HCT116 (cell line): Measurements from ENCODE around the gene ARHGAP10. TPM values are rescaled to one million over a fixed set of nuclear protein-coding genes. Genes with fewer than 3 reads are reported as not detected.

Experiments used
- ATAC-seq: fragments of 200-7000 bp; cut with Tn5 transposase; 2 replicates; pipeline ENCODE4 v1.9.1; 2020; ENCODE audit warnings: mild to moderate bottlenecking, moderate library complexity
- BruUV-seq: library from RNA; stranded (reverse); fragments of 400-500 nt; replicated peaks from 2 replicates; lab custom pipeline; 2021; lab: Mats Ljungman, UMichigan
- CTCF ChIA-PET: fragments of 300-600 bp; sonication (Branson Sonifier 250); formaldehyde crosslinking; loops from one replicate; lab custom pipeline; 2021; ENCODE audit warnings: antibody characterized with exemption; lab: Charles Lee
- POLR2A ChIA-PET: fragments of 300-600, 350-600 bp; sonication (Branson Sonifier 250); formaldehyde crosslinking; loops from one replicate; lab custom pipeline; 2021; ENCODE audit warnings: antibody characterized with exemption; lab: Charles Lee
- RAD21 ChIA-PET, 2 experiments: fragments of 300-600 bp; sonication (Branson Sonifier 250); formaldehyde crosslinking; loops; one replicate each; lab custom pipeline; 2023; ENCODE audit warnings: low total read pairs in 2 of 2; ENCODE audit not compliant: uncharacterized antibody in 2 of 2, unreplicated experiment in 2 of 2, low non-redundant PET in 1 of 2; lab: Charles Lee
- DNase-seq: peaks from one replicate; pipeline ENCODE4 v3.0.0-alpha.2; 2010; ENCODE audit warnings: low read depth, low spot score
- H2AFZ ChIP-seq: fragments of 200-600 bp; shearing (Covaris generic), sonication (generic); 2 replicates; pipeline ENCODE4 v1.6.1; 2017; ENCODE audit warnings: low read depth, mixed run types, mixed read lengths, antibody characterized with exemption, low read length; ENCODE audit not compliant: poor library complexity, severe bottlenecking
- H3K27ac ChIP-seq: 2 replicates; pipeline ENCODE4 v1.5.1; 2012; ENCODE audit warnings: low read depth, low read length
- H3K27me3 ChIP-seq: fragments of 200-600 bp; sonication (generic); 2 replicates; pipeline ENCODE4 v1.6.1; 2016; ENCODE audit warnings: mixed run types, low read length, mixed read lengths; ENCODE audit not compliant: insufficient read depth
- H3K36me3 ChIP-seq, 2 experiments: fragments of 200-500 bp in 1 of 2; fragments of 200-600 bp in 1 of 2; sonication (Bioruptor generic) in 1 of 2; sonication (generic) in 1 of 2; 2 replicates each; pipeline versions ENCODE4 v1.5.1 to v1.6.1; 2014 to 2016; ENCODE audit warnings: low read length in 2 of 2, inconsistent platforms in 1 of 2, mixed read lengths in 1 of 2, mixed run types in 1 of 2; ENCODE audit not compliant: insufficient read depth in 2 of 2, control insufficient read depth in 1 of 2
- H3K4me1 ChIP-seq, 2 experiments: fragments of 200-600 bp in 1 of 2; sonication (generic) in 1 of 2; 2 replicates each; pipeline versions ENCODE4 v1.5.1 to v1.6.1; 2012 to 2017; ENCODE audit warnings: low read length in 2 of 2, inconsistent platforms in 1 of 2, mild to moderate bottlenecking in 1 of 2, mixed read lengths in 1 of 2, mixed run types in 1 of 2, moderate library complexity in 1 of 2; ENCODE audit not compliant: insufficient read depth in 2 of 2, control insufficient read depth in 1 of 2
- H3K4me2 ChIP-seq: fragments of 200-600 bp; sonication (generic); 2 replicates; pipeline ENCODE4 v1.6.1; 2017; ENCODE audit warnings: mixed run types, low read length, mixed read lengths
- H3K4me3 ChIP-seq, 2 experiments: fragments of 200-600 bp in 1 of 2; sonication (generic) in 1 of 2; replicated peaks in 1 of 2; 2 replicates each; pipeline ENCODE4 v1.5.1; 2011 to 2016; ENCODE audit warnings: low read length in 2 of 2, control low read depth in 1 of 2, low read depth in 1 of 2, mild to moderate bottlenecking in 1 of 2, mixed read lengths in 1 of 2, mixed run types in 1 of 2
- H3K79me2 ChIP-seq: fragments of 200-600 bp; sonication (generic); 2 replicates; pipeline ENCODE4 v1.6.1; 2017; ENCODE audit warnings: mild to moderate bottlenecking, mixed run types, low read length, moderate library complexity, mixed read lengths; ENCODE audit not compliant: insufficient read depth
- H3K9ac ChIP-seq: fragments of 200-600 bp; sonication (generic); 2 replicates; pipeline ENCODE4 v1.6.1; 2016; ENCODE audit warnings: low read length, mixed read lengths
- H3K9me2 ChIP-seq: fragments of 200-600 bp; sonication (generic), shearing (Covaris generic); 2 replicates; pipeline ENCODE4 v1.6.1; 2017; ENCODE audit warnings: mixed run types, mild to moderate bottlenecking, moderate library complexity; ENCODE audit not compliant: insufficient read depth
- H3K9me3 ChIP-seq, 2 experiments: fragments of 200-500 bp in 1 of 2; fragments of 200-600 bp in 1 of 2; sonication (Bioruptor generic) in 1 of 2; sonication (generic) in 1 of 2; 2 replicates each; pipeline ENCODE4 v1.6.1; 2014 to 2017; ENCODE audit warnings: low read length in 2 of 2, mixed read lengths in 2 of 2, inconsistent platforms in 1 of 2, low read depth in 1 of 2, mild to moderate bottlenecking in 1 of 2, mixed run types in 1 of 2, moderate library complexity in 1 of 2; ENCODE audit not compliant: control insufficient read depth in 1 of 2, insufficient read depth in 1 of 2
- H4K20me1 ChIP-seq: fragments of 200-600 bp; sonication (generic), shearing (Covaris generic); 2 replicates; pipeline ENCODE4 v1.6.1; 2017; ENCODE audit warnings: mixed run types, mild to moderate bottlenecking, moderate library complexity; ENCODE audit not compliant: insufficient read depth
- CBX3 ChIP-seq: IDR thresholded peaks from 2 replicates; pipeline ENCODE4 v1.6.1; 2012; ENCODE audit warnings: low read depth
- EGR1 ChIP-seq: IDR thresholded peaks from 2 replicates; pipeline ENCODE4 v1.6.1; 2012; ENCODE audit warnings: low read depth
- EZH2phosphoT487 ChIP-seq: fragments of 200-600 bp; IDR thresholded peaks from 2 replicates; pipeline ENCODE4 v1.6.1; 2018; ENCODE audit warnings: antibody characterized with exemption, borderline replicate concordance
- JUND ChIP-seq: IDR thresholded peaks from 2 replicates; pipeline ENCODE4 v1.6.1; 2012
- POLR2AphosphoS5 ChIP-seq: IDR thresholded peaks from 2 replicates; pipeline ENCODE4 v1.6.1; 2011; ENCODE audit warnings: mild to moderate bottlenecking, low read depth, low read length, moderate library complexity
- SP1 ChIP-seq: IDR thresholded peaks from 2 replicates; pipeline ENCODE4 v1.6.1; 2012; ENCODE audit warnings: low read depth
- SRF ChIP-seq: IDR thresholded peaks from 2 replicates; pipeline ENCODE4 v1.6.1; 2012; ENCODE audit warnings: low read depth
- TCF7L2 ChIP-seq: IDR thresholded peaks from 2 replicates; pipeline ENCODE4 v1.7.0; 2011; ENCODE audit warnings: borderline replicate concordance, inconsistent platforms; ENCODE audit not compliant: insufficient read depth, insufficient read length; ENCODE audit errors: extremely low read depth
- ZFX ChIP-seq: fragments of 450-650 bp; IDR thresholded peaks from 2 replicates; pipeline ENCODE4 v1.6.1; 2017
- intact Hi-C: fragments of 100-400 bp; cut with micrococcal nuclease; formaldehyde crosslinking; loops from 2 replicates; pipeline ENCODE4 v1.10.0; 2022
- total RNA-seq: library from RNA; stranded (reverse); gene quantifications from one replicate; pipeline ENCODE4 v1.2.1, GENCODE V29; 2021; ENCODE audit not compliant: unreplicated experiment
- TF ChIP-seq, protein P1 (sequence below): IDR thresholded peaks from 2 replicates; pipeline ENCODE4 v1.6.1; 2012
- TF ChIP-seq, protein P2 (sequence below), 3 experiments: fragments of 200-600 bp in 1 of 3; sonication (generic) in 1 of 3; IDR thresholded peaks in 2 of 3; conservative IDR thresholded peaks in 1 of 3; 2 replicates each; pipeline ENCODE4 v1.5.1; 2012 to 2017; ENCODE audit warnings: low read depth in 2 of 3, low read length in 2 of 3, antibody characterized with exemption in 1 of 3, borderline replicate concordance in 1 of 3, control low read depth in 1 of 3, mild to moderate bottlenecking in 1 of 3, mixed read lengths in 1 of 3, mixed run types in 1 of 3, moderate library complexity in 1 of 3; ENCODE audit not compliant: insufficient read depth in 1 of 3
- TF ChIP-seq, protein P3 (sequence below): IDR thresholded peaks from 2 replicates; pipeline ENCODE4 v1.6.1; 2011; ENCODE audit warnings: mild to moderate bottlenecking, low read length, moderate library complexity; ENCODE audit not compliant: insufficient replicate concordance; ENCODE audit errors: extremely low read depth

ARHGAP10 gene
- total RNA-seq, 1 experiment from 2014 or later: 24.7 TPM

DNA sequence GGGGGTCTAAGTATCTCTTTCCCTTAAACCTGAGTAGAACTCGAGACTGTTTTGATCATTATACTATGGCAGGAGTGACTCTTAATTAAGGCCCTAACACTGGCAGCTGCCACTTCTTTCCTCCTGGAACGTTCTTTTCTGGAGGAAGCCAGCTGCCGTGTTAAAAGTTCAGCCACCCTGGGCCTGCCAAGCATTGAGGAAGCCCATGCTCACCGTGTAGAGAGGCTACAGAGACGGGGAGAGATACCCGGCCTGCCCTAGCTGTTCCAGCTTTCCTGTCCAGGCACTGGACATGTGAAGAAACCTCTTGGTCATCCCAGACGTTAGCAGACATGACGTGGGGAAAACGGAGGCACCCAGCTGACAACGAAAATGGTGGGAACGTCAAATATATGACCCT, 274.1 kb downstream of the ARHGAP10 start:
- Histone ChIP-seq H3K9me2 (no peaks in the 10 kb centered on the region), H3K79me2 (no peaks in the 10 kb centered on the region), H3K9ac (no peak overlapping the region), H3K4me1 (peaks cover 6 to 18% of the 10 kb centered on the region in 2 experiments; a peak in 3 of 4 replicates), H3K27ac (no peak overlapping the region), H3K9me3 (no peaks in the 10 kb centered on the region), H4K20me1 (no peaks in the 10 kb centered on the region), H3K4me3 (no peak overlapping the region), H2AFZ (no peak overlapping the region), H3K27me3 (no peaks in the 10 kb centered on the region), H3K36me3 (no peaks in the 10 kb centered on the region), H3K4me2 (no peak overlapping the region)
- intact Hi-C loops: no loop called here
- no peak for DNase-seq
- no peak for ATAC-seq
- POLR2A ChIA-PET: no interaction called here
- CTCF ChIA-PET: no interaction called here
- no peak for TF ChIP-seq SP1
- TF ChIP-seq, protein P1, sequence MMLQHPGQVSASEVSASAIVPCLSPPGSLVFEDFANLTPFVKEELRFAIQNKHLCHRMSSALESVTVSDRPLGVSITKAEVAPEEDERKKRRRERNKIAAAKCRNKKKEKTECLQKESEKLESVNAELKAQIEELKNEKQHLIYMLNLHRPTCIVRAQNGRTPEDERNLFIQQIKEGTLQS: no peak
- TF ChIP-seq JUND: no peak
- TF ChIP-seq TCF7L2: no peak
- no peak for TF ChIP-seq ZFX
- no peak for TF ChIP-seq POLR2AphosphoS5
- TF ChIP-seq, protein P2, sequence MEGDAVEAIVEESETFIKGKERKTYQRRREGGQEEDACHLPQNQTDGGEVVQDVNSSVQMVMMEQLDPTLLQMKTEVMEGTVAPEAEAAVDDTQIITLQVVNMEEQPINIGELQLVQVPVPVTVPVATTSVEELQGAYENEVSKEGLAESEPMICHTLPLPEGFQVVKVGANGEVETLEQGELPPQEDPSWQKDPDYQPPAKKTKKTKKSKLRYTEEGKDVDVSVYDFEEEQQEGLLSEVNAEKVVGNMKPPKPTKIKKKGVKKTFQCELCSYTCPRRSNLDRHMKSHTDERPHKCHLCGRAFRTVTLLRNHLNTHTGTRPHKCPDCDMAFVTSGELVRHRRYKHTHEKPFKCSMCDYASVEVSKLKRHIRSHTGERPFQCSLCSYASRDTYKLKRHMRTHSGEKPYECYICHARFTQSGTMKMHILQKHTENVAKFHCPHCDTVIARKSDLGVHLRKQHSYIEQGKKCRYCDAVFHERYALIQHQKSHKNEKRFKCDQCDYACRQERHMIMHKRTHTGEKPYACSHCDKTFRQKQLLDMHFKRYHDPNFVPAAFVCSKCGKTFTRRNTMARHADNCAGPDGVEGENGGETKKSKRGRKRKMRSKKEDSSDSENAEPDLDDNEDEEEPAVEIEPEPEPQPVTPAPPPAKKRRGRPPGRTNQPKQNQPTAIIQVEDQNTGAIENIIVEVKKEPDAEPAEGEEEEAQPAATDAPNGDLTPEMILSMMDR (IDR thresholded peaks at IDR 0.05 in 2 of 3, conservative IDR thresholded peaks at IDR 0.05 in 1 of 3; ENCODE audit: borderline replicate concordance in 1 of 3, insufficient read depth in 1 of 3, low read depth in 2 of 3, low read length in 2 of 3): no peak
- no peak for TF ChIP-seq EZH2phosphoT487
- no peak for TF ChIP-seq CBX3
- TF ChIP-seq SRF: no peak
- TF ChIP-seq, protein P3, sequence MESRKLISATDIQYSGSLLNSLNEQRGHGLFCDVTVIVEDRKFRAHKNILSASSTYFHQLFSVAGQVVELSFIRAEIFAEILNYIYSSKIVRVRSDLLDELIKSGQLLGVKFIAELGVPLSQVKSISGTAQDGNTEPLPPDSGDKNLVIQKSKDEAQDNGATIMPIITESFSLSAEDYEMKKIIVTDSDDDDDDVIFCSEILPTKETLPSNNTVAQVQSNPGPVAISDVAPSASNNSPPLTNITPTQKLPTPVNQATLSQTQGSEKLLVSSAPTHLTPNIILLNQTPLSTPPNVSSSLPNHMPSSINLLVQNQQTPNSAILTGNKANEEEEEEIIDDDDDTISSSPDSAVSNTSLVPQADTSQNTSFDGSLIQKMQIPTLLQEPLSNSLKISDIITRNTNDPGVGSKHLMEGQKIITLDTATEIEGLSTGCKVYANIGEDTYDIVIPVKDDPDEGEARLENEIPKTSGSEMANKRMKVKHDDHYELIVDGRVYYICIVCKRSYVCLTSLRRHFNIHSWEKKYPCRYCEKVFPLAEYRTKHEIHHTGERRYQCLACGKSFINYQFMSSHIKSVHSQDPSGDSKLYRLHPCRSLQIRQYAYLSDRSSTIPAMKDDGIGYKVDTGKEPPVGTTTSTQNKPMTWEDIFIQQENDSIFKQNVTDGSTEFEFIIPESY: no peak
- TF ChIP-seq EGR1: no peak
- BruUV-seq: no TSS peak
- RAD21 ChIA-PET: no interaction called here
